Adipose tissue (tissue), 3 donors: ENCODE results near the gene ZBTB18. TPM values are rescaled to one million over a fixed set of nuclear protein-coding genes. Genes with fewer than 3 reads are reported as not detected.
A peak's percentile ranks its signal among the peaks of the same experiment; 100 is the strongest.
"Not testable (repeated sequence)": the region's sequence is repeated elsewhere in the genome, so short reads cannot be mapped to it uniquely, and the experiment has no call there.

Source experiments
- H3K27ac ChIP-seq: one replicate; pipeline ENCODE4 v1.5.1; 2013; ENCODE audit warnings: low read depth, low read length
- WGBS, 3 donors: extraction: QIAGEN DNeasy Blood & Tissue Kit; methylation state at CpG; one replicate each; pipeline ENCODE4 v1.1.7; 2013; 5-methylcytosine and 5-hydroxymethylcytosine counted together
- polyA plus RNA-seq, 3 donors: library from polyadenylated mRNA; stranded (reverse); fragments of 200-250 nt; gene quantifications; one replicate each; pipeline ENCODE4 v1.2.3, GENCODE V29; 2013
- donor health status: healthy with polysubstance abuse.
- donor health status: Bipolar disorder and iron deficiency.
- donor health status: healthy.

ZBTB18 gene
- polyA plus RNA-seq, 3 donors, result 5.0 to 8.2 (median 7.2) TPM

DNA sequence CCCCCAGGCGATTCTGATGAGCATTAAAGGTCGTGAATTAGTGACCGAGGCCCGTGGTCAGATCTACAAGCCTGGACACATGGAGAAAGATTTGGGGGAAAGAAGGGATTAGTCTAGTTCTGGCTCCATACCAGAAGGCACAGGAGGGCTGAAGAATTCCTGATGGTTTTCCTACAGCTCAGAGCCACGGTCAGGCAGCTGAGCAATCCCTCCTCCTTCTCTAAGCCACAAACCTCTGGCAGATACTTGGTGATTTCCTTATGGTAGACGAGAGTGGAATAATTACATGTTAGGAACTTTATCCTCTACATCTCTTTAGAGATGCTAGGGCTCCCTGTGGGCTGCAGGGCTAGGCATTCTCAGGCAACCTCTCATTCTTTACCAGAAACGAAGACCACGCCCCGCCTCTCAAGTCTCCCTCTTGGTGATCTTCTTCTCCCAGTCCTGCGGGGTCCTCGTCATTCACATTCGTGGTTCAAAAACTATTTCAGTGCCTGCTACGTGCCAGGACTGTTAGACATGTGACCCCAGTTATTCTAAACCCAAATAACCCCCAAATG lies 20.5 kb upstream of the ZBTB18 start:
- 86 to 89% (median 87%) methylated on average over 13 of the region's 13 CpGs for WGBS, 3 donors
- no peak overlapping the region for H3K27ac ChIP-seq

DNA sequence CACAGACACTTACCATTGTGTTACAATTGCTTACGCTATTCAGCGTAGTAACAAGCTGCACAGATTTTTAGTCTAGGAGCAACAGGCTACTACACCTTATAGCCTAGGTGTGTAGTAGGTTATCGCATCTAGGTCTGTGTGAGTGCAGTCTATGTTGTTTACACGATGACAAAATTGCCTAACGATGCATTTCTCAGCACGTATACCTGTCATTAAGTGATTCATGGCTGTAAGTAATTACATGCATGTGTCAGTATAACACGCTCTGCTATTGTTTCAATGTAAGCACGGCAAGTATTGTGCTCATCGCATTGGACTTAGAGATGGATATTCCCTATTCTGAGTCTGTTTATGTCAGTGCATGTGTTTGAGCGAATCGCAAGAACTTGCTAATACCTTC lies 15.7 kb upstream of the ZBTB18 start:
- H3K27ac ChIP-seq, result no peak overlapping the region
- 94% methylated on average over 11 of the region's 11 CpGs for WGBS, 3 donors

DNA sequence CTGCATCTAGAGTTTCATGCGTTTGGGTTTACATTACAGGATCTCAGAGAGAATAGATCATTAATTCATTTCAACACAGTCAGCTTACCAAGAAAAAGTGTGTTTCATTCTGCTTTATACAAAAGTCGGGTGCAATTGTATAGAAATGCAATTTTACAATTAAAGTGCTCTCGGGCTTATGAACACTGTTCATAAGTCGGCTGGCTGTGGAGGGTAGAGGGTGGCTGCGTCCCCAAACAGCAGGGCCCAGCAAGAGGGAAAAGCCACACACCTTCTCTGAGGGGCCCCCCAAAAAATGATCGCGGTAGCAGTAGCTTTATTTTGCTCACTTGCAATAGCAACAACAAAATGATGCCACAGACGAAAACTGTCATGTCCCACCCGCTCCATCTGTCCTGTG lies 13.8 kb upstream of the ZBTB18 start:
- WGBS, 3 donors, result 85 to 90% (median 88%) methylated on average over 9 of the region's 9 CpGs
- H3K27ac ChIP-seq, result no peak overlapping the region

DNA sequence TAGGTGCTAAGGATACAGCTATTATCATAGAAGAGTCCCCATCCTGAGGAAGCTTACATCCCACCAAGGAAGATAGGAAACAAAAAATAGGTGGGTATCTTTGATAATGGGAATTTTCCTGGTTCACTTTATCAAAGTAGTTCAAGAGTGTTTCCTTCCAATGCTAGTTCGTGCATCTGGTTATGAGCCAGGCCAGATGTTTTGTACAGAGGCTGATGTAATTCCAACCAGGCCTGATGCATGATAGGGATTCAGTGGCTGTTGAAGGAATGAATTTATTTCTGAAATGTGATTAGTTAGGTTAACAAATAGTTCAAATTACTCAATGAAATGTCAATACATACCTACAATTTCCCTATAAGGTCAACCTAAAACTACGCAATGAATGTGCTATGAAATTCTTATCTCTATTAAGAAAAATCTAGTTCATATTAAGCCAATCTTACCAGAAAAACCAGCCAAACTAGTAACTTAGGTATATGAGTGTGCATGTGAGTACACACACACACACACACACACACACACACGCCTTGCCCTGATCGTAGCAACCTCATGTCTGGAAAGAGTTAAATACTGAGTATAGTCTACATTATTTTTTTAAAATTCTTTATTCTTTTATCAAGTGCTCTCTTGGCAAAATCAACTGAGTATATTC lies 9.5 kb upstream of the ZBTB18 start:
- H3K27ac ChIP-seq, result no peak overlapping the region
- 79 to 85% (median 82%) methylated on average over 4 of the region's 4 CpGs for WGBS, 3 donors

DNA sequence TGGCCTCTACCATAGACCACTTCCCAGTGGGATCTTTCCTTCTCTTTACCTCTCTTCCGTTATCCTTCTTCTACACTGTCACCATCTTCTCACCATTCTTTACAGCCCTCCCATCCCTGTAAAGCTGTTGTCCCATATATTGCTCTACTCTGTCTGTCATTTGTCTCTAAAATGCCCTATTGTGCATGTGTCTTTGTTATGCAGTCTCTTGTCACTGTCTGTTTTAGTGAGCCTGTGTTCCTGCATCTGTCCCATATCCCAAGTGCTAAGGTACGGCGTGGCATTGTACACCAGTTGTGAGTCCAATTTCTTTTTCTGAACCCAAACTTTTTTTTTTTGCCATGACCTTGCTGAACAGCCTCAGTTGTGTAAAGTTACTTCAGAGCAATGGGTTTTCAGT lies 8.8 kb upstream of the ZBTB18 start:
- 88 to 96% (median 95%) methylated on average over 3 of the region's 3 CpGs for WGBS, 3 donors
- no peak overlapping the region for H3K27ac ChIP-seq

DNA sequence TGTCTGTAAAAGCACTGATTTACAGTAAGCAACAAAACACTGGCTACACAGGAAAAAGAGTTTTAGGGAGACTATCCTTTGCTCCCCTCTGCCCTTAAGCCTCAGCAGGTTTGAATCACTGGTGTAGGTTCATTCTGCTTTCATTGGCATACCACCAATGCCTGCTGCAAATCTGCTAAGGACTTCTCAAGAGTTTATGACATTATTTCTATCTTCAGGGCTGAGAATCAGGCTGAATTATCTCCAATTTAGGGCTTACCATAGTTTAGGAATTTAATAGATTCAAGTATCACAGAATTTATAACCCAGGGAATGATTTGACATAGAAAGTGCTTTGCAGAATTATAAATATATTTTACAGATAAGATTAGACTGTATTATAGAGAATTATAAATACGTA lies 6.7 kb upstream of the ZBTB18 start:
- WGBS, 3 donors, result 0 to 96% (median 1%) methylated on average over 1 of the region's 1 CpG
- H3K27ac ChIP-seq, result no peak overlapping the region

DNA sequence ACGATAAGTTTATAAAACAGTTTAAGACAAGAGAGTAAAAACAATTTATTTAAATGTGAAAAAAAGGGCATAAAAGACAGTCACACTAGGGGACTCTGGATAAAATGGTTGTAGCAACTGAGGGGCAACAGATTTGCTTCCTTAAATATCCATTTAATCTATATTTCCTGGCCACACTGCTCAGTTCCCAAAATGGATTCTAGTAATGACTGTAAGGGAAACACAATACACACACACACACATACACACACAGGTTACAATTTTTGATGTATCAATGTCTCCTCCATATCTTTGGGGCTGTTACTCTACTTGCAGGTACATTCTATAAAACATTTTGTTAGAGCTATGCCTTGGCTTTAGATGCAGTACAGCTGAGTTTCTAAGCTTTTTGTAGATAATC lies 4.8 kb upstream of the ZBTB18 start:
- not testable (repeated sequence) for H3K27ac ChIP-seq
- 80 to 97% (median 95%) methylated on average over 1 of the region's 1 CpG for WGBS, 3 donors

DNA sequence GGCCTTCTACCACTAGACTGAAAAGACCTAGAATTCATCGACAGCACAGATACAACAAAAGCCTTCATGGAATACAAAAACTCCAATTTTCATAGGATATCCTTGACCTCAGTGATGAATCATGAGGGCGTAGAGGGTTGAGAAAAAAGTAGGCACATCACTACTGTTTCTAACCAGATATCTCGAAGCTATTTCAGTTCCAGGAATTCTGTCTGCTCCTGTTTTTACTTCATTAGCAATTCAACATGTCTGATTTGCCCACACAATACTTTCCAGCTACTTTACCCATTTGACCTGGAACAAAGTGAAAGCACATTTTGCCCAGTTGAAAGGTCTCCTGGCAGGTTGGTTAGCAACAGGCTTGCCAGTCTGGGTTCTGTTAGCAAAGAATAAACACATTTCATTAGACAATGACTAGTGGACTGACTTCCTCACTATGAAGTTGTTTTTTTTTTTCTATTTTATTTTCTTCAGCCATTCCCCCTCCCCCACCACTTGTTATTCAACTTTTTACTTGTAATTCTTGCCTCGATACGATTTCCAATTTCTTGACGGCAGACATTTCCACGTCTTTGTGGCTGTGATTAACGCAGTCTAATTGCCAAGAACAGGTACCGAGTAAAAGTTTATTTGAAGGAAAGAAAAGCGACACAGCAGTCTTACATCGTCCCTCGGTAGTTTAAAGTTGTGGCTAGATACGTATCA lies 4.0 kb upstream of the ZBTB18 start:
- WGBS, 3 donors, result 4 to 11% (median 10%) methylated on average over 13 of the region's 13 CpGs
- H3K27ac ChIP-seq, result peak overlapping the region; percentile 95

DNA sequence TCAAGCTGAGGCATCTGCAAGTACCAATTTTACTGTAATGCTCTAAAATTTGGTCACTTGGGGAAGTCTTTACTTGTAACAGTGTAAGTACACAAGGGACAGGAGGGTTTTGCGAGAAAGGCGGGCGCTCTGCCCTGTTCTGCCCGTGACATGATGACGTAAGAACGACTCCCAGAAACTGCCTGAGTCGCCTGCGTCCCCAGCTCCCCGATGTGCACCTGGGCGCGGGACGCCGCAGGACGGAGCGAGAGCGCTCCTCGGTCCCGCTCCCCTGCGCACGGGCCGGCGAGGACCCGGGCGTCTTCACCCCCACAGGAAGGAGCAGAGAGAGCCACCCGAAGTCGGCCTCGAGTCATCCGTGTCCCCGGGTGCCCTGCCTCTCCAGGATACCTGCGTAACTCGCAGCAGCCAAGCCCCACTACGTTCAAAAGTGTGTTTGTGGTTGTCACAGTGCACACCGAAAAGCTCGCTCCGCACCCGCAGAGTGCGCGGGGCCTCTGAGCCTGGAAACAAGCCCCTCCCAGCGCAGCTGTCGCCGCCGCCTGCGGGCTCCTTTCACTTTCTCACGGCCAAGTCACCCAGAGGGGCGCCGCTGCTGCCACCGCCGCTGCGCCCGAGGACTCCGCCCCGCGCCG lies 3.3 kb upstream of the ZBTB18 start:
- peak overlapping the region; percentile 95 for H3K27ac ChIP-seq
- 0% methylated on average over 54 of the region's 54 CpGs for WGBS, 3 donors

DNA sequence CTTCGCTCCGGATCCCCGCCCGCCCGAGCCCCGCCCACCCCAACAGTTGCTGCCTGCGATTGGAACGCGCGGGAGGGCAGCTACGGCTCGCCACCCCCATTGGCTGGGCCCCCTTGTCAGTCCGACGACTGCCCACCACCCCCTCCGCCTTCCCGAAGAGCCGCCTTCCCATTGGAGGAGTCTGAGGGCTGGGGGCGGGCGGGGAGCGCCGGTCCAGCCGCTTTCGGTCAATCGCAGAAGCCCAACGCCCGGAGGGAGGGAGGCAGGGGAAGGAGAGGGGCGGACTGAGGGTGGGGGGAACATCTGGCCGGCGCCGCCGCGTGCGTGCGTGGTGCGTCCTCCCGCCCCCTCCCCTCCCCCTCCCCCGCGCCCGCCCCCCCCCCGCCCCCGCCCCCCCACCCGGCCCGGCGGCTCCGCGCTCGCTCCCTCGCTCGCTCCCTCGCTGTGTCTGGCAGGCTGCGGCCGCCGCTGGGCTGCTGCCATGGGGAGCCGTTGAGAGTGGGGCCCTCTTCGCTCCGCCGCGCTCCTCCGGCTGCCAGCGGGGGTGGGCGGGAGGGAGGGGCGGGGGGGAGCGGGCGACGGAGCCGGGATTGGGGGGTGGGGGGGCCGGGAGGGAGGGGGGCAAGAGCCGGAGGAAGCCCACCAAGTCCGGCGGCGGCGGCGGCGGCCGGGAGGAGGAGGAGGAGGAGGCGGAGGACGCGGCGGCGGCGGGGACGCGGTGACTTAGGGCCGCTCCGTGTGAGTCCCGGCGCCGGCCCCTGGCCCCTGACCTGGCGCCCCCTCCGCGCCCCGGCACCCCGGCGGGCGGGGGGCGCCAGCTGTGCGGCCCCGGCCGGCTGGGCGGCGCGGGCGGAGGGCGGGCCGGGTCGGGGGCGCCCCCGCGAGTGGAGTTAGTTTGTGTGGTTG lies 2.6 kb upstream of the ZBTB18 start:
- 0 to 1% (median 0%) methylated on average over 6 to 71 of the region's 109 CpGs for WGBS, 3 donors
- no peak overlapping the region for H3K27ac ChIP-seq

DNA sequence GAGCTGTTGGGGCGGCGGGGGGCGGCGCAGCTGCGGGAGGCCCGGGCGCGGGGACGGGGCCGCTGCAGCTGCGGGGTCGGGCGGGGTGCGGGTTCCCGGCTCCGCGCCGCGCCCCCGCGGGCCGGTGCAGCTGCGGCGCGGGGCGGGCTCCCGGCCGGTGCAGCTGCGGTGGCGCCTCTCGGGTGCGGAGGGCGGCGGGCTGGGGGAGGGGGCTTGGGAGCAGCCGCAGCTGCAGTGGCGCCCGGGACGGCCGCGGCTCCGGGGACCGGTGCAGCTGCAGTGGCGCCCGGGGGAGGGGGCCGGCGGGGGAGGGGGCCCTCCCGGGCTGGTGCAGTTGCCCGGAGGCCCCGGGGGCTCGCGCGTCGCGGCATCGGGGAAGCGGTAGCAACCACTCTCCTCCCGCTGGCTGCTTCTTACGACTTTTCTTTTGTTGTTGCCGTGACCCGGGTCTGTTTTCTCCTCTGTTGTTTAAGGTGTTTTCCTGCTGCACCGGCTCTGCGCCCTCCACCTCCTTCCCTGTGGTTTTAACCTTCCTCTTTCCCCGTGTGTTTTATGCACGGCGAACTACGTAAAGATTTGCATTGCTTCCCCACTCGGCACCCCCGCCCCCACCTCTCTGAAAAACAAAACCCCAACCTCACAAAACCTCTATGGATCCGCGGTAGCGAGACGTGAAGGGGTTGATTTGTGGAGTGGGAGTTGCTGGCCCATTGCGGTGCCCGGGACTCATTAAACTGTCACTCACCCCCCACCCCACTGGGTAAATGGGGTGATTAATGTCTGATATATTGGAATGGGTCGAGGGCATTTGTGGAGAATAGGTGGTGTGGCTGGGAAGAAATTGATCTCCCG lies 1.7 kb upstream of the ZBTB18 start:
- H3K27ac ChIP-seq, result no peak overlapping the region
- WGBS, 3 donors, result 0 to 2% (median 1%) methylated on average over 22 to 71 of the region's 76 CpGs

DNA sequence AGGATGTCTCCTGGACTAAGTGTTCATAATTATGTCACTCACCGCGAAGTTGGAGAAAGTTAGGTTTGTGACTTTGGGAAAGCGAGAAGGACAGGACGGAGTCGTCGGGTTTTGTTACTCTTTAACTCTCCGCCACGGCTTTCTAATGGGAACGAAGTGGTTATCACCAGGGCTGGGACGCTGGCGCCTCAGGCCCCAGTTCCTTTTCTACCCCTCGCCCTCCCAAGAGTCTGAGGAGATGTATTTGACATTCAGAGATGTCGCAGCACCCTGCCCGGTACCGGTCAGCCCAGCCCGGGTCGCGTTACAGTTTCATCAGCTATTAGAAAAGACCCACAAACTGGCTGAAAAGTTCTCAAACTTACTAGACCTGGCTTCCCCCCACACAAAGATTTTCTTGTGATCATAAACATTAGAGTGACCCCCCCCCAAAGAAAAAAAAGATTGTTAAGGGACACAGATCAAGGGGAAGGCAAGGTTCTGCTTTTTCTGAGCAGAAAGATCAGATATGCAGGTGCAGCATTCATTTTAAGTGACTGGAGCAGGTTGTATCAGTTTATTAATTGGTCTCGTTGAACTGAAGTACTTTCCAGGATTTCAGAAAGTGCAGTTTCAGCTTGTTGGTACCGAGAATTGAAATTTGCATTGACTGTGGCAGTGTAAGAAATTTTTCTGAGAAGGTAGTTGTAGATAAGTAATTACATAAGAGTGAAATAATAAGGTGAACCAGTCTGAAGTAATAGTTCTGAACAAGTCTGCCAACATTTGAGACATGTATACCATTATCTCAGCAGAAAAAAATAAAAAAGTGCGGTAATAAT lies 859 bp upstream of the ZBTB18 start:
- WGBS, 3 donors, result 7 to 12% (median 11%) methylated on average over 21 of the region's 21 CpGs

DNA sequence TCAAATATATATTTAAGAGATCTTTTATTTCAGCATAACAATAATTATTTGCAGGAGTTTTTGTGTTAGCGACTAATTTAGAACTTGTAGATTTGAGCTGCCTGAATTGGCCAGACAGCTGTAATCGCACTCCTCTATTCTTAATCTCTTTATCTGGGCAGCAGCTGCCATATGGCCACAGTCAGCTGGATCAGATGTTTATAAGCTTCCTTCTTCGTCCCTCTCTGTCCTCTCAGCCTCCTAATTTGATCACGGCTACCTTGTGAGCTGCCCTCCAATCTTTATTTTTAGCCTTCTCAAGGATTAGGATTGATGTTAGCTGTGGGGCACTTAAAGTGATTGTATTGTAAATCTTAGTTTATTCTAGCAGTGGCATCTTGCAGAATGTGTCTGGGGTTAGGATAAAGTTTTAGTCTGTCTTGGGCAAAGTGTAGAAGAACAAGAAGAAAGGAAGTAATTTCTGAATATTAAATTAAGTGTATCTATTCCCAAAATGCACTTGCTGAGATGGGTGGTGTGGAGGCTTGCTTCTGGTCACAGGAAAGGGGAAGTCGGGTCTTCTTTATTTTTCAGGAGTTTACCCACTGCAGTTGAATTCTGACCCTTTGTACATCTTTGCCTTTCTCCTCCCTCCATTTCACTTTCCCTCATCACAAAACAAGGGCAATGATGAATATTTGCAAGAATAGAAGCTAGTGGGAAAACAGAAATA lies 1.1 kb downstream of the ZBTB18 start:
- WGBS, 3 donors, result 17 to 40% (median 39%) methylated on average over 5 of the region's 5 CpGs
- no peak overlapping the region for H3K27ac ChIP-seq

More for the DNA sequence above, 859 bp upstream of the ZBTB18 start:
- H3K27ac ChIP-seq, result no peak overlapping the region

DNA sequence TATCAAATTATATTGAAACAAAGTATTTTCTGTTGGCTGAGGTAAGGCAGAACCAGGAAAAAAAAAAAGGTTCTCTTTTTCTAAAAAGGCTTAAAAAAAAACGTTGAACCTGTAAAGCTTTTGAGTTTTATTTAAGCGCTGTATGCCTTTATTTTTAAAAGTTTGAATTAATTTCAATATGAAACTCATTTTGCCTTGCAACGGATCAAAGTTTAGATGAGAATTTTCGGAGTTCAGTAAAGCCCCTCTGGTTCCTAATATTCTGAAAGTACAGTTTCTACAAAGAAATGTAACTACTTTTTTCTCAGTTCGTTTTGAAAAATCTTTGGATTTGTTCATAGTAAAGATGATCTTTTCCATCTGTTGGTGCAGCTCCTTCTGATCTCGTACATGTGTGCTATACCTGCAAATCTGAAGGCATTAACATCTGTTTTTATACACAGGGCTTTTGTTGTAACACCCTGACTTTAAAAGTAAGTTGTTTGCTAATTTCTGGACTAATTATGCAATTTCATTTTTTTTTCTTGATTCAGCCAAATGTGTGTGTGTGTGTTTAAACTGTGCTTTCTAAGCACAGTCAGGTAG lies 1.7 kb downstream of the ZBTB18 start:
- WGBS, 3 donors, result 49 to 69% (median 69%) methylated on average over 6 of the region's 6 CpGs
- no peak overlapping the region for H3K27ac ChIP-seq

DNA sequence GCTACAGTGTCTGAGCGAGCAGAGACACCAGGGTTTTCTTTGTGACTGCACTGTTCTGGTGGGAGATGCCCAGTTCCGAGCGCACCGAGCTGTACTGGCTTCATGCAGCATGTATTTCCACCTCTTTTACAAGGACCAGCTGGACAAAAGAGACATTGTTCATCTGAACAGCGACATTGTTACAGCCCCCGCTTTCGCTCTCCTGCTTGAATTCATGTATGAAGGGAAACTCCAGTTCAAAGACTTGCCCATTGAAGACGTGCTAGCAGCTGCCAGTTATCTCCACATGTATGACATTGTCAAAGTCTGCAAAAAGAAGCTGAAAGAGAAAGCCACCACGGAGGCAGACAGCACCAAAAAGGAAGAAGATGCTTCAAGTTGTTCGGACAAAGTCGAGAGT lies 2.7 kb downstream of the ZBTB18 start:
- no peak overlapping the region for H3K27ac ChIP-seq
- WGBS, 3 donors, result 76 to 94% (median 91%) methylated on average over 11 of the region's 11 CpGs
